Activated CD4-positive, alpha-beta T cell treated with anti-CD3 and anti-CD28 coated beads for 36 hours (primary cell): Measurements from ENCODE around the gene BCR. TPM values are rescaled to one million over a fixed set of nuclear protein-coding genes. Genes with fewer than 3 reads are reported as not detected.

Experiments
- ATAC-seq: fragments of 200-7000 bp; cut with Tn5 transposase; one replicate; pipeline ENCODE4 v1.10.0; 2021; ENCODE audit warnings: mild to moderate bottlenecking, moderate library complexity
- CTCF ChIA-PET: fragments of 350-600 bp; sonication (Branson Sonifier 250); formaldehyde crosslinking; loops from one replicate; lab custom pipeline; 2021; ENCODE audit warnings: antibody characterized with exemption; lab: Charles Lee
- POLR2A ChIA-PET: fragments of 350-600 bp; sonication (Branson Sonifier 250); formaldehyde crosslinking; loops from one replicate; lab custom pipeline; 2021; ENCODE audit warnings: antibody characterized with exemption, inconsistent platforms; lab: Charles Lee
- DNase-seq: peaks from one replicate; pipeline ENCODE4 v3.0.0-alpha.2; 2020
- H3K27ac Mint-ChIP-seq: one replicate; pipeline ENCODE4 v1.8.0; 2021; ENCODE audit warnings: mixed read lengths
- H3K27me3 Mint-ChIP-seq: one replicate; pipeline ENCODE4 v1.8.0; 2021; ENCODE audit warnings: mixed read lengths
- H3K36me3 Mint-ChIP-seq: one replicate; pipeline ENCODE4 v1.8.0; 2021; ENCODE audit warnings: low read depth, mixed read lengths
- H3K4me1 Mint-ChIP-seq: one replicate; pipeline ENCODE4 v1.8.0; 2021; ENCODE audit warnings: mixed read lengths
- H3K4me3 Mint-ChIP-seq: one replicate; pipeline ENCODE4 v1.8.0; 2021; ENCODE audit warnings: mild to moderate bottlenecking, moderate library complexity, mixed read lengths
- H3K9me3 Mint-ChIP-seq: one replicate; pipeline ENCODE4 v1.8.0; 2021; ENCODE audit warnings: low read depth, mixed read lengths
- intact Hi-C, 2 experiments: fragments of 100-400 bp; cut with DNase I in 1 of 2; cut with micrococcal nuclease in 1 of 2; formaldehyde crosslinking; loops; one replicate each; pipeline versions ENCODE4 v1.14.2 to v1.15.1; 2022 to 2024; cut with DNase I, micrococcal nuclease
- total RNA-seq, 2 experiments: library from RNA; stranded (reverse); gene quantifications; one replicate each; pipeline ENCODE4 v1.2.3, GENCODE V29; 2021

BCR gene
- total RNA-seq, 2 experiments from 2014 or later = 45.5 to 58.0 TPM

- ChIA-PET POLR2A (interaction anchor here (0.6 kb wide), 2 partner anchors 9 to 777 kb away, joined by 3 to 4 read pairs; no protein-coding TSS in a partner anchor), CTCF (interaction anchor here (0.7 kb wide), 2 partner anchors 58 to 95 kb away, joined by 3 read pairs; no protein-coding TSS in a partner anchor)
- peaks cover 43% of the 10 kb centered on the region for H3K36me3 Mint-ChIP-seq
- H3K9me3 Mint-ChIP-seq = no peaks in the 10 kb centered on the region
- H3K27me3 Mint-ChIP-seq = no peaks in the 10 kb centered on the region
- no peak for DNase-seq
- ATAC-seq = no peak
- H3K4me3 Mint-ChIP-seq = no peak overlapping the region
- intact Hi-C loops = no loop called here
- H3K27ac Mint-ChIP-seq = peak overlapping the region; percentile 17
- H3K4me1 Mint-ChIP-seq = peaks cover 60% of the 10 kb centered on the region
Observed at GRCh38 chr22:23187211-23187610, 6.9 kb downstream of the BCR start.

DNA sequence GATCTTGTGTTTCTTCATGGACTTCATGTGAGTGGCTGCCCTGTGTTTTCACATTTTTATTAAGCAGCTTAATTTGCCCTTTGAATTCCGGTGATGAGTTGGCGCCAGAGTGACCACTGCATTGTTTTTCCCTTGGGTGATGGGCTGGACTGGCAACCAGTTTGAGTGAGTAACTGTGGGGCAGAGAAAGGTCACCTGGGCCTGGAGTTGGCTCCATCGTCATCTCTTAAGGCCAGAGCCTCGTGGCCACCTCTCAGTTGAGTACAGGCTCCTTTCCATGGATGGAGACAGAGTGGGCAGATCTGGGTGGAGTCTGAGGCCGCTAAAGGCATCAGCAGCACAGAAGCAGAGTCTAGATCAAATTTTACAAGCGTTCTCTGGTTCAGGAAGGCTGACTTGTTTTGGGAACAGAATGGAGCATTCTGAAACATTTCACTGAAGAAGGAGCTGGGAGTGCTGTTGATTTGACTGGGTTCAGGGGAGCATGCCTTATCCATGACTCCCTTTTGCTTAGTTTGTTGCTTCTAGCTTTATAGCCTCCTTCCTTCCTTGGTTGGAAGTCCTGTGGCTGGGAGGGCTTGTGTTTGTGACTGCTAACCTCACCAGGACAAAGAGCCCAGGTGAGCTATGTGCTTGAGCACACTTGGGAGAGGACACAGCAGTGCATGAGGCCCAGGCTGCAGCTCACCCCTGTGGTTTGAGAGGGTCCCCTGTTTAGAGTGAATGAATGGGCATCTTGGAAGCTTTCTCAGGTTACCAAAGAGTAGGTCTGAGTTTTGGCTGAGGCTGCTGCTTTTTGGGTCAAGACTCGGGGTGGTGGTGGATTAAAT, 7.8 kb downstream of the BCR start:
- no peak for DNase-seq
- POLR2A ChIA-PET = no interaction called here
- Mint-ChIP-seq H3K4me1 (peaks cover 52% of the 10 kb centered on the region), H3K36me3 (peaks cover 37% of the 10 kb centered on the region), H3K27ac (peak overlapping the region; percentile 17), H3K27me3 (no peaks in the 10 kb centered on the region), H3K9me3 (no peaks in the 10 kb centered on the region), H3K4me3 (no peak overlapping the region)
- CTCF ChIA-PET = interaction anchor here (0.7 to 1.6 kb wide), 3 partner anchors 20 to 94 kb away, joined by 3 read pairs; no protein-coding TSS in a partner anchor
- intact Hi-C loops = no loop called here
- no peak for ATAC-seq

DNA sequence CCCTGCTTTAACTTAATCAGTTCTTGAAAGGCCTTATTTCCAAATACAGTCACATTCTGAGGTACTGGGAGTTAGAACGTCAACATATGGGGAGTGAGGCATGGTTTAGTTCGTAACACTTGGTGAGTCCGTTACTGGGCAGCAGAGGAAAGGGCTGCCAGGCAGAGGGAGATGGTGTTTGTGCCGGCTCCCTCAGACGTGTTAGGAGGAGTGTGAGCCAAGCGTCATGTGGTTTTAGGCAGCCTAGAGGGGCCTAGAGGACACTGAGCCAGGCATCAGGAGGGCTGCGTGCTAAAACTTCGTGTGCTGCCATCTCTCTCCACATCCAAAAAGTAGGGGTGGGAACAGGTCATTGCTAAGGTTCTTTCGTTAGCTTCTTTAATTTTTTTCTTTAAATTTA, 10.2 kb downstream of the BCR start:
- DNase-seq (no peak), ATAC-seq (no peak)
- Mint-ChIP-seq H3K27me3 (no peaks in the 10 kb centered on the region), H3K4me3 (no peak overlapping the region), H3K4me1 (peaks cover 34% of the 10 kb centered on the region), H3K27ac (no peak overlapping the region), H3K36me3 (peaks cover 30% of the 10 kb centered on the region), H3K9me3 (no peaks in the 10 kb centered on the region)
- POLR2A ChIA-PET = no interaction called here
- intact Hi-C loops = no loop called here
- CTCF ChIA-PET = interaction anchor here (1.3 kb wide), 1 partner anchor 92 kb away, joined by 4 read pairs; no protein-coding TSS in a partner anchor

GRCh38 chr22:23192133-23192532, 11.8 kb downstream of the BCR start:
- H3K36me3 Mint-ChIP-seq = peaks cover 18% of the 10 kb centered on the region
- ChIA-PET POLR2A (no interaction called here), CTCF (interaction anchor here (0.7 kb wide), 1 partner anchor 901 kb away, joined by 3 read pairs; no protein-coding TSS in a partner anchor)
- ATAC-seq (no peak), DNase-seq (no peak)
- intact Hi-C loops = no loop called here
- H3K27me3 Mint-ChIP-seq = no peaks in the 10 kb centered on the region
- no peak overlapping the region for H3K4me3 Mint-ChIP-seq
- H3K27ac Mint-ChIP-seq = no peak overlapping the region
- peaks cover 28% of the 10 kb centered on the region for H3K4me1 Mint-ChIP-seq
- no peaks in the 10 kb centered on the region for H3K9me3 Mint-ChIP-seq

GRCh38 chr22:23192558-23192957, 12.2 kb downstream of the BCR start:
- CTCF ChIA-PET = interaction anchor here (0.7 kb wide), 1 partner anchor 901 kb away, joined by 3 read pairs; no protein-coding TSS in a partner anchor

GRCh38 chr22:23193196-23193827, 13.0 kb downstream of the BCR start:
- ATAC-seq (no peak), DNase-seq (no peak)
- no peak overlapping the region for H3K4me3 Mint-ChIP-seq
- no peaks in the 10 kb centered on the region for H3K9me3 Mint-ChIP-seq
- peak overlapping the region; percentile 4 for H3K27ac Mint-ChIP-seq
- H3K27me3 Mint-ChIP-seq = no peaks in the 10 kb centered on the region
- intact Hi-C loops = no loop called here
- peaks cover 20% of the 10 kb centered on the region for H3K4me1 Mint-ChIP-seq
- H3K36me3 Mint-ChIP-seq = peaks cover 12% of the 10 kb centered on the region
- ChIA-PET CTCF (interaction anchor here (0.6 kb wide), 1 partner anchor 88 kb away, joined by 3 read pairs; no protein-coding TSS in a partner anchor), POLR2A (interaction anchor here (0.9 kb wide), 1 partner anchor 50 kb away, joined by 3 read pairs; no protein-coding TSS in a partner anchor)

More at GRCh38 chr22:23192558-23192957, 12.2 kb downstream of the BCR start:
- no peak for DNase-seq
- no peaks in the 10 kb centered on the region for H3K9me3 Mint-ChIP-seq
- no peak for ATAC-seq
- no peaks in the 10 kb centered on the region for H3K27me3 Mint-ChIP-seq
- H3K27ac Mint-ChIP-seq = no peak overlapping the region
- peaks cover 27% of the 10 kb centered on the region for H3K4me1 Mint-ChIP-seq
- intact Hi-C loops = no loop called here
- no peak overlapping the region for H3K4me3 Mint-ChIP-seq
- POLR2A ChIA-PET = no interaction called here
- H3K36me3 Mint-ChIP-seq = peaks cover 17% of the 10 kb centered on the region

DNA sequence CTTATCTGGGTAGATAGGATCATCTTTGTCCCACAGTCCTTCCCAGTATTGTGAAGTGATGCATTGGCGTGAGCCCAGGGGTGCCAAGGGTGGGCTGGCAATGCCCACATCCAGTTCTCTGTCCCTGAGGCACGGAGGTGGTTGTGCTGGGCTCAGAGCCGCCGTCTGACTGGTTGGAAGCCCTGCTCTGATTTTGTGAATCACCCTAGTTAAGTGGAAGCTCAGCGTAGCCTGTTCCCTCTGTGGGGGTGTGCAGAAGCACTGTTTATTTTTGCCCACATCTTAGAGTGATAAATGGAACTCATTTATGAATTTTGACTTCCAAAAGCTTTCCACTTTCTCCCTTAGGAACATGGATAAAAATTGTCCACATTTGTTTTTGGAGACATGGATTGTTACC, 13.6 kb downstream of the BCR start:
- Mint-ChIP-seq H3K27ac (no peak overlapping the region), H3K9me3 (no peaks in the 10 kb centered on the region), H3K4me3 (no peak overlapping the region), H3K36me3 (peaks cover 14% of the 10 kb centered on the region), H3K4me1 (peaks cover 23% of the 10 kb centered on the region), H3K27me3 (no peaks in the 10 kb centered on the region)
- ChIA-PET POLR2A (interaction anchor here (0.9 kb wide), 1 partner anchor 49 kb away, joined by 3 read pairs; no protein-coding TSS in a partner anchor), CTCF (interaction anchor here (0.6 kb wide), 1 partner anchor 53 kb away, joined by 3 read pairs; no protein-coding TSS in a partner anchor)
- no peak for ATAC-seq
- no peak for DNase-seq
- intact Hi-C loops = no loop called here

DNA sequence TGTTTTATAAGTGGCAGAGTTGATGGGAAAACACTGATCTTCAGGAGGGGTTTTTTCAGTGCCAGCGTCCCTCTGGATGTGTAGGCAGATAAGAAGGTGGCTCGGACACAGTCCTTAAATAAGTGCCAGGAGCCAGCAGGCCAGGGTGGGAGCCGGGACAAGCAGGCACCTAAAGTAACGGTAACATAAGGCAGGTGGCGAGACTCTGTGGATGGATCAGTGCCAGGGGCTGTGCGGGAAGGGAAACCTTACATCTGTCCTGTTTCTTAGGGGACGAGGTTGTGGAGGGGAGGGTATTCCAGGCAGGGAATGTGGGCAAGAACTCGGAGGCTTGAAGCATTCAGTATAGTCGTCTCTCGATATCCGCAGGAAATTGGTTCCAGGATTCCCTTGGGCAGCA, 15.9 kb downstream of the BCR start:
- H3K4me3 Mint-ChIP-seq = no peak overlapping the region

DNA sequence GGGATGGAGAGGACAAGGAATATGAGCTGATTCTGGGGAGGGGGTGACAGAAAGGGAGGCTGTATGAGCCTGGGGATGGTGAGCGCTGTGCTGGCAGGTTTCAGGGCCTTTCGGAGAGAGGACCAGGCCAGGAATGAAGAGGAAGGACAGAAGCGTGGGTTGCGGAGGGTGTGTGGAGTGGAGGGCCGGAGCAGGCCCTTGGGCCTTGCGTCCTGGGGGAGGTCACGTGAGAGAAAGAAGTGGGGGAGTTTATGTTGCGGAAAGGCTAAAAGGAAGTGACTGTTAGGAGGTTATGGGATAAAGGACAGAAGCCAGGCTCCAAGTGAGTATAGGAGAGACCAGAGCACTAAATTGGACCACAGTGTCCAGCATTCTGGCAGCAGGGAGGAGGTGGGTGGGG, 17.5 kb downstream of the BCR start:
- no peak for ATAC-seq
- Mint-ChIP-seq H3K27ac (no peak overlapping the region), H3K4me1 (peaks cover 32% of the 10 kb centered on the region), H3K4me3 (no peak overlapping the region), H3K36me3 (peaks cover 6% of the 10 kb centered on the region), H3K9me3 (no peaks in the 10 kb centered on the region), H3K27me3 (no peaks in the 10 kb centered on the region)
- intact Hi-C loops = loop anchor here in 1 of 2 experiments (5.0 kb wide), 1 partner anchor 74 kb away; no protein-coding TSS in a partner anchor
- ChIA-PET CTCF (interaction anchor here (0.9 kb wide), 1 partner anchor 21 kb away, joined by 3 read pairs; no protein-coding TSS in a partner anchor), POLR2A (no interaction called here)
- no peak for DNase-seq

More for the DNA sequence above, 15.9 kb downstream of the BCR start:
- CTCF ChIA-PET = no interaction called here
- intact Hi-C loops = loop anchor here in 1 of 2 experiments (5.0 kb wide), 1 partner anchor 76 kb away; no protein-coding TSS in a partner anchor
- POLR2A ChIA-PET = interaction anchor here (0.6 kb wide), 1 partner anchor 9 kb away, joined by 4 read pairs; no protein-coding TSS in a partner anchor
- Mint-ChIP-seq H3K4me1 (peaks cover 30% of the 10 kb centered on the region), H3K27ac (peak overlapping the region; percentile 24), H3K27me3 (no peaks in the 10 kb centered on the region), H3K36me3 (peaks cover 7% of the 10 kb centered on the region), H3K9me3 (no peaks in the 10 kb centered on the region)
- no peak for DNase-seq
- ATAC-seq = no peak

DNA sequence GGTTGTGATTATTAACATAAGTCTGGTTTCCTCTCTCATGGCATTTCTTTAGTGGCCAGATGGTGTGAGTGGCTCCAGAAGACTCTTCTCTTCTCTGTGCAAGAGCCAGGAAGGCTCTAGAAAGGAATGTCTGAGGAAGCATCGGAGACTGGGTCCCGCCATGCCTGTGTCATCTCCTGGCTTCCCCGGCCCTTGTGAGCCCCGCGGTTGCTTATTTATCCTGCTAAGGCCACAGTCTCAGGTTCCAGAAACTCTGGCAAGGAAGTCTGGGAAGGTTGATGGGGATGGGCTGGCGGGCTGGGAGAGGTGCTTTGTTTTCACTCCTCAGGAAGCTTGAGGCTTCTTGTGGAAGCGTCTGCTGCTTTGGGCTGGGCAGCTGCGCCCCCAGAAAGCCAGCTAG, 18.9 kb downstream of the BCR start:
- no peak for DNase-seq
- peaks cover 9% of the 10 kb centered on the region for H3K36me3 Mint-ChIP-seq
- intact Hi-C loops = loop anchor here in 1 of 2 experiments (5.0 kb wide), 1 partner anchor 73 kb away; no protein-coding TSS in a partner anchor
- CTCF ChIA-PET = no interaction called here
- H3K27me3 Mint-ChIP-seq = no peaks in the 10 kb centered on the region
- POLR2A ChIA-PET = no interaction called here
- no peak for ATAC-seq
- H3K4me1 Mint-ChIP-seq = peaks cover 34% of the 10 kb centered on the region
- no peaks in the 10 kb centered on the region for H3K9me3 Mint-ChIP-seq
- no peak overlapping the region for H3K4me3 Mint-ChIP-seq
- H3K27ac Mint-ChIP-seq = no peak overlapping the region

- H3K4me1 Mint-ChIP-seq = peaks cover 36% of the 10 kb centered on the region
- CTCF ChIA-PET = interaction anchor here (1.5 kb wide), 1 partner anchor 81 kb away, joined by 3 read pairs; no protein-coding TSS in a partner anchor
Observed at GRCh38 chr22:23200898-23201297, 20.6 kb downstream of the BCR start.

More at GRCh38 chr22:23200898-23201297, 20.6 kb downstream of the BCR start:
- H3K9me3 Mint-ChIP-seq = no peaks in the 10 kb centered on the region
- ATAC-seq (no peak), DNase-seq (no peak)
- H3K27me3 Mint-ChIP-seq = no peaks in the 10 kb centered on the region
- intact Hi-C loops = no loop called here
- H3K4me3 Mint-ChIP-seq = no peak overlapping the region
- H3K27ac Mint-ChIP-seq = peak overlapping the region; percentile 31
- POLR2A ChIA-PET = no interaction called here
- H3K36me3 Mint-ChIP-seq = peaks cover 9% of the 10 kb centered on the region
